ENCODE measurements around the gene NUP93. TPM values are rescaled to one million over a fixed set of nuclear protein-coding genes. Genes with fewer than 3 reads are reported as not detected.

NUP93 gene
- total RNA-seq, result 10 to 100 TPM; 58.5 to 59.9 TPM
- 10 to 100 TPM; 27.4 to 43.9 TPM for polyA plus RNA-seq
- long read RNA-seq, donor 1, transcript NUP93-201 (22 exons, 2,741 nt), result major isoform, 10 of 14 reads
- long read RNA-seq, donor 1, partial matches to known transcripts, result 0 of 14 reads
- long read RNA-seq, donor 1, other reads (novel, unspliced or antisense), result 0 of 14 reads
- long read RNA-seq, donor 2, partial matches to known transcripts, result 0 of 1 reads
- long read RNA-seq, donor 2, other reads (novel, unspliced or antisense), result 0 of 1 reads
- long read RNA-seq, donor 3, partial matches to known transcripts, result 0 of 2 reads
- long read RNA-seq, donor 3, other reads (novel, unspliced or antisense), result 0 of 2 reads
- long read RNA-seq, donor 4, partial matches to known transcripts, result 7 of 13 reads
- long read RNA-seq, donor 4, other reads (novel, unspliced or antisense), result 0 of 13 reads
- long read RNA-seq, donor 5, transcript NUP93-201 (22 exons, 2,741 nt), result major isoform, 7 of 35 reads
- long read RNA-seq, donor 5, partial matches to known transcripts, result 22 of 35 reads
- long read RNA-seq, donor 5, other reads (novel, unspliced or antisense), result 0 of 35 reads

- TF ChIP-seq CTCF (IDR thresholded peaks at IDR 0.05; ENCODE audit: control extremely low read depth, extremely low read depth), result no peak
- peak; percentile 99 for ATAC-seq (ENCODE audit: insufficient read depth, low FRiP score)
- no peaks in the 10 kb centered on the region for H3K27me3 ChIP-seq (ENCODE audit: control insufficient read depth in 3 of 3, insufficient read depth in 3 of 3, low read length in 2 of 3)
- peak within 1 kb of the TSS; percentile 83 to 84 for H3K27ac ChIP-seq (ENCODE audit: low read depth in 1 of 2, low read length in 1 of 2)
- H3K4me1 ChIP-seq (ENCODE audit: control insufficient read depth in 5 of 5, insufficient read depth in 5 of 5, low read length in 5 of 5), result peaks cover 0 to 19% (median 9%) of the 10 kb centered on the region in 5 donors
- peak; percentile 95 to 96 (median 95) for DNase-seq
- 0 to 1% methylated on average over 65 to 70 of the region's 70 CpGs for WGBS, 2 donors
- H3K36me3 ChIP-seq (ENCODE audit: control insufficient read depth in 4 of 4, insufficient read depth in 4 of 4, low read length in 4 of 4), result no peaks in the 10 kb centered on the region
- peak within 1 kb of the TSS; percentile 70 for H3K4me3 ChIP-seq
- peak within 1 kb of the TSS; percentile 66 to 96 for H3K9ac ChIP-seq (ENCODE audit: insufficient read depth in 1 of 2, low read length in 2 of 2)
- no peaks in the 10 kb centered on the region for H3K9me3 ChIP-seq (ENCODE audit: control insufficient read depth in 4 of 4, insufficient read depth in 3 of 4, low read length in 3 of 4)
These were observed at the start of gene NUP93 for GRCh38 chr16:56729735-56730662. TSS of gene NUP93 (plus strand) at chr16:56730129. CDS start at chr16:56748248, 18,119 bp downstream.

GRCh38 chr16:56681939-56682702, 47.8 kb upstream of the NUP93 start, which contains the start of gene MT1X:
TSS of gene MT1X (plus strand) at chr16:56682470. CDS start at chr16:56682541, 71 bp downstream.
- Histone ChIP-seq H3K9ac (ENCODE audit: insufficient read depth in 1 of 2, low read length in 2 of 2) (peak within 1 kb of the TSS in 1 of 2 donors; percentile 41), H3K27me3 (ENCODE audit: control insufficient read depth in 3 of 3, insufficient read depth in 3 of 3, low read length in 2 of 3) (peaks cover 0 to 7% (median 6%) of the 10 kb centered on the region in 3 donors), H3K9me3 (ENCODE audit: control insufficient read depth in 4 of 4, insufficient read depth in 3 of 4, low read length in 3 of 4) (no peaks in the 10 kb centered on the region), H3K4me1 (ENCODE audit: control insufficient read depth in 5 of 5, insufficient read depth in 5 of 5, low read length in 5 of 5) (peaks cover 0 to 15% (median 2%) of the 10 kb centered on the region in 5 donors), H3K4me3 (peak within 1 kb of the TSS; percentile 42), H3K27ac (ENCODE audit: low read depth in 1 of 2, low read length in 1 of 2) (peak within 1 kb of the TSS; percentile 59 to 85), H3K36me3 (ENCODE audit: control insufficient read depth in 4 of 4, insufficient read depth in 4 of 4, low read length in 4 of 4) (peaks cover 0 to 2% (median 0%) of the 10 kb centered on the region in 4 donors)
- WGBS, 2 donors, result 1% methylated on average over 46 to 49 of the region's 49 CpGs
- TF ChIP-seq CTCF (IDR thresholded peaks at IDR 0.05; ENCODE audit: control extremely low read depth, extremely low read depth), result no peak
- peak; percentile 86 to 91 (median 86) for DNase-seq
- ATAC-seq (ENCODE audit: insufficient read depth, low FRiP score), result peak; percentile 96

DNA sequence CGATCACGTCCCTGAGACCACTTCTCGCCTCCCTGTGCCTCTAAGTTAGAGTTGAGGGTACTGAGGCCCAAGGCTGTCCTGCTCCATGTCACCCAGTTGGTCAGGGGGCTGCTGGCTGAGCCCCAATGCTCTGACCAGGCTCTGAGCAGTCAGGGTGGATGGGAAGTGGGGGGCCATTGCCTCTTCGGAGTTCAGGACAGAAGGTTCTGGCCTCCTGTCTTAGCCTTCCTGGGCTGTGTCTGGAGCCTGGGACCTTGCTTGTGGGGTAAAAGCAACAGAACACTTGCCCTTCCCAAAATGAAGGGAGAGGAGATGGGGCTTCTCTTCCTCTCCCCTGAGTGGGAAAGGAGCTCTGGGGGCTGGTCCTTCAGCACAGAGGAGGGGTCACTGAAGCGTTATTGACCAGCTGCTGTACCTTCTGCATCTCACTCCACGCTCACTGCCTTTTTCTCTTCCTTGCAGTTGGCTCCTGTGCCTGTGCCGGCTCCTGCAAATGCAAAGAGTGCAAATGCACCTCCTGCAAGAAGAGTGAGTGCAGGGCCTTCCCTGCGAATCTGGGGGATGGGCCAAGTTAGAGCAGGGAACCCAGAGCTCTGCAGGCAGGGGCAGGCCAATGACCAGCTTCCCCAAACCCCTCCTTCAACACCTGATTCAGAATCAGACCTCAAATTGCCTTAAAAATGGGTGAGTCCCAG, 47.1 kb upstream of the NUP93 start:
- peak; percentile 5 for ATAC-seq (ENCODE audit: insufficient read depth, low FRiP score)
- WGBS, 2 donors, result 38 to 49% methylated on average over 8 of the region's 8 CpGs
- no peak for DNase-seq
- peak overlapping the region in 1 of 2 donors; percentile 41 for H3K9ac ChIP-seq (ENCODE audit: insufficient read depth in 1 of 2, low read length in 2 of 2)
- H3K9me3 ChIP-seq (ENCODE audit: control insufficient read depth in 4 of 4, insufficient read depth in 3 of 4, low read length in 3 of 4), result no peaks in the 10 kb centered on the region
- TF ChIP-seq CTCF (IDR thresholded peaks at IDR 0.05; ENCODE audit: control extremely low read depth, extremely low read depth), result no peak
- peaks cover 0 to 15% (median 2%) of the 10 kb centered on the region in 5 donors for H3K4me1 ChIP-seq (ENCODE audit: control insufficient read depth in 5 of 5, insufficient read depth in 5 of 5, low read length in 5 of 5)
- H3K27me3 ChIP-seq (ENCODE audit: control insufficient read depth in 3 of 3, insufficient read depth in 3 of 3, low read length in 2 of 3), result peaks cover 0 to 2% (median under 1%) of the 10 kb centered on the region in 3 donors
- peak overlapping the region; percentile 41 for H3K4me3 ChIP-seq
- H3K27ac ChIP-seq (ENCODE audit: low read depth in 1 of 2, low read length in 1 of 2), result peak overlapping the region; percentile 59 to 80
- H3K36me3 ChIP-seq (ENCODE audit: control insufficient read depth in 4 of 4, insufficient read depth in 4 of 4, low read length in 4 of 4), result peaks cover 0 to 2% (median 0%) of the 10 kb centered on the region in 4 donors
